NCI-H69 (cell line): ENCODE measurements around the gene NFATC3.

Experiments used
- DNase-seq: peaks from one replicate; lab custom pipeline; 2025; lab: John Stamatoyannopoulos, UW

NFATC3 gene

DNA sequence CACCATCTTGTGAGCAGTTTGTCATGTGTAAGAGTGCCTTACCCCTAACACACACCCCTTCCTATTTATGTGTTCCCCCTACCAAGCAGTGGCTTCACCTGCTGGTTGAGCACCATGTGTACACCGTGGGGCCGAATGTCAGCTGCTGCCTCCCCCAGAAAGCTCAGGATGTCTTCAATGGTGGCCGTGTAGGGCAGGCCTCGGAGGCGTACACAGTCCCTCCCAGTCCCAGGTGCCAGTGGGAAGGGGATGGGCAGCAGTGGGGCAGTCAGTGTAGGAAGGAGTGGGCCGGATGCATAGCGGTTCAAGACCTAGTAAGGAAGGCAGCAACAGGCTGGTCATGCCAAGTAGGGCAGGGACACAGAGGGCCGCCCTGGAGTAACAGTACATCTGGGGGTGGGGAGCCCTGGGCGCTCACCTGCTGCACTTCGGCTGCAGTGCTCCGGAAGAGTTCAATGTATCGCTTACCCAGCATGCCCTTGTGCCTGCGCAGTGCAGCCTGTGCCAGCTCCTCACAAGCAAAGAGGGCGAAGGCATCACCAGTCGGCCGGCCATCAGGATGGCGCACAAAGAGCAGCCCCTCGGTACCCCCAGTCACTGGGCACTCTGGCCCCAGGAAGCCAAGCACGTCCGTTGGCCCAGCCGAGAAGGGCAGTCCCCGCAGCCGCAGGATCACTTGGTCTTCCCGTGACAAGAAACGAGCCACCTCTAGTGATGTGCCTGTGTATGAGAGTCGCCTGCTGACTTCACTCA lies 146.4 kb downstream of the NFATC3 start:
- no peak for DNase-seq

GRCh38 chr16:68232335-68232734 lies 147.2 kb downstream of the NFATC3 start:
- no peak for DNase-seq

DNA sequence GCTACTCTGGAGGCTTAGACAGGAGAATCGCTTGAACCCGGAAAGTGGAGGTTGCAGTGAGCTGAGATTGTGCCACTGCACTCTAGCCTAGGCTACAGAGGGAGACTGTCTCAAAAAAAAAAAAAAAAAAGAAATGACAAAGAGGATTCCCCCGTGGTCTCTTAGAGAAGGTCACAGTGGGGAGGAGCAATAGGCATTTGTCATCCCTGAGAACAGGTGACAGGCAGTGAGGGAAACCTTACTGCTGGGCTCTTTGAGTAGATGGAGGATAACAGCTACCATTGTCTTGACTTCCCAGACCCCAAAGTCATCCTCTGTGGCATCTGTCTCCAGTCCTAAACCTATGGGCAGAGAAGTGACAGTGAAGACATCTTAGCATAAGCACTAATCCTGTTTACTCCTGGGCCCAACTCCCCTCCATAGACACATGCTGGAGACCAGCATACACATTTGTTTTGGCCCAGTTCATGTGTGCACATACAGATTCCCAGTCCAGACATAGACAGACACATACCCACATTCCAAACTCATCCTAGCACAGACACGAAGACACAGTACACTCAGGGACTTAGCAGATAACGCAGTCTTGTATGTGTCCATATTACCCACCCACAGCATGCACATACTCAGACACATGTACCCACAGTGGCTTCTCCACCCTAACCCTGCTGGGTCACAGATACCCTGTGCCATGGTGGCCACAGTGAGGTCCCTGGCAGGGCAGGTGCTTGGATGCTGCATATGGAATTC lies 148.1 kb downstream of the NFATC3 start:
- DNase-seq: no peak

GRCh38 chr16:68233835-68234187 lies 148.6 kb downstream of the NFATC3 start:
- no peak for DNase-seq

GRCh38 chr16:68234188-68235107 lies 149.3 kb downstream of the NFATC3 start:
- peak; percentile 89 for DNase-seq

- DNase-seq: peak; percentile 66
Observed at GRCh38 chr16:68235108-68235886, 150.1 kb downstream of the NFATC3 start.

GRCh38 chr16:68235887-68236136 lies 150.6 kb downstream of the NFATC3 start, which contains the start of gene ESRP2:
ESRP2 (minus strand) TSS chr16:68236127; CDS start chr16:68236045, 82 bp downstream.
- no peak for DNase-seq

GRCh38 chr16:68236137-68236825 lies 151.1 kb downstream of the NFATC3 start:
- DNase-seq: peak; percentile 86

DNA sequence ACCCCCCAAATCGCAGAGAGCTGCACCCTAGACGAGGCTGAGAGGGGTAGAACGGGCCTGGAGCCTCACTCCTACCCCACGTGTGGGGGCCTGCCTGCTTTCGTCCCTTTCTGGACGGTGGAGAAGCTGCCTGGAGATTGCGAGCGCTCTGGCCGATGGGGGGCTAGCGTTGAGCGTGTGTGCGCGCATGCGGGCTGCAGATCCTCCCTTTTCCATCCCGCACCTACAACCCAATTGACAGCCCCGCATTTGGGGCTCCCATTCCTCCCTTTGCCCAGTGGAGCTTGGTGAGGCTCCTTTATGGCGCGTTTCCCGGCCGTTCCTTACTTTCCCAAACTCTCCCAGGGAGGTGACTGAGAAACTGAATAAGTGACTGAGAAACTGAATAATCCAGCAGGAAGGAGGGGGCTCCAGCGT lies 151.7 kb downstream of the NFATC3 start:
- peak; percentile 52 for DNase-seq

GRCh38 chr16:68237243-68238028 lies 152.3 kb downstream of the NFATC3 start:
- peak; percentile 97 for DNase-seq

DNA sequence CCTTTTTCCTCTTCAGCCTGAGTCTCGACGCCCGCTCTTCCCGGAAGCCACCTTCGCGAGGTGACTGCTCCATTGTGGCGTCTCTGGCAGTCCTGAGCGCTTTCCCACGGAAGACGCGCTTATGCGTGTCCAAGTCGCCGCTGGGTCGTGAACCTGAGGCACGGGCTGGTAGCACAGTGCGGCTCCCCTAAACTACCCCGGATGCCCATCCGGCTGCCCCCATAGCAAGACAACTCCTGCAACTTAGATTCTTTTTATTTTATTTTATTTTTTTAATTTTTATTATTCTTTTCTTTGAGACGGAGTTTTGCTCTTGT lies 152.8 kb downstream of the NFATC3 start:
- DNase-seq: no peak

DNA sequence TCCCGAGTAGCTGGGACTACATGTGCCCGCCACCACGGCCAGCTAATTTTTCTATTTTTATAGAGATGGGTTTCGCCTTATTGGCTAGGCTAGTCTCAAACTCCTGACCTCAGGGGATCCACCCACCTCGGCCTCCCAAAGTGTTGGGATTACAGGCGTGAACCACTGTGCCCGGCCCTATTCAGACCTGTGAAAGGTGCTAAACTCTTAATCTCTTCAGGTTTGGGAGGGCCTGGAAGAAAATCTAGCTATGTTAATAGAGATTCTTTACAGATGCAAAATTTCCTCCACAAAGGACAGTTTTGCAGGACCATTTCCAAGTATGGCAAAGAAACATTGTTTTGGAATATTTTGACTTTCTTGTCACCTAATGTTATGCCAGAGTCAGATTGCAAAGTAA lies 156.9 kb downstream of the NFATC3 start:
- DNase-seq: no peak

DNA sequence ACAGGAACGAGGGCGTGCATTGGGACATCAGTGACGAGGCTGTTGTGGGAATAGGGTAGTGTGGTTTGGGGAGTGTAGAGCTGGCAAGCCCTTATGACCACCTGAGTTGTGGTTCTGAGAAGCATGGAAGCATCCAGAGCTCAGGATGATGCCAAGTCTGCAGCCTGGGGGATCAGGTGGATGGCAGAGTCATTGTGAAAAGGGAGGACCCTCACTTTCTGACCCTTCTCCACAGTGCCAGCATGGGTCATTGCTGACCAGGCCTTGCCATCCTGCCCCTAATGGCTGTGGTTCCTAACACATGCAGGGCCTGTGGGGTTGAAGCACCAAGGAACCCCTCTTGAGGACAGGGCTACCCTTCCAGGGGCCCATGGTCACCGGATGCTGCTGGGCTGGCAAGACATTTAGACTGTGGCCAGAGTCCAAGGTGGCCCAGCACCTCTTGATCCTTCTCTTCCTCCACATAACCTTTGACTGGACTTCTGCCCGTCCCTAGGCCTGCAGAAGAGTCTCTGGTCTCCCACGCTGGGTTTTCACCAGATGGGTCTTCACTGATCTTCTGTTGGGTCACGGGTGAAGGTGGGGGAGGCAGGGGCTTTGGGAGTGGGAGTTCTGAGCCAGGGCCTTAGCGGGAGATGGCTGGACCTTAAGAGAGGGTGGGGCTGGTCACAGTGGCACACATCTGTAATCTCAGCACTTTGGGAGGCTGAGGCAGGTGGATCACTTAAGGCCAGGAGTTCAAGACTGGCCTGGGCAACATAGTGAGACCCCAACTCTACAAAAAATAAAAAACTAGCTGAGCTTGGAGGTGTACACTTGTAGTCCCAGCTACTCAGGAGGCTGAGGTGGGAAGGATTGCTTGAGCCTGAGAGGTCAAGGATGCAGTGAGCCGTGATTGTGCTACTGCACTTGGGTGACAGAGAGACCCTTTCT lies 158.0 kb downstream of the NFATC3 start:
- no peak for DNase-seq

GRCh38 chr16:68244481-68244902 lies 159.3 kb downstream of the NFATC3 start:
- DNase-seq: no peak

- DNase-seq: peak; percentile 93
Observed at GRCh38 chr16:68244903-68245853, 160.0 kb downstream of the NFATC3 start, which contains the start of gene PLA2G15. PLA2G15 (plus strand) TSS chr16:68245373; CDS start chr16:68245427, 54 bp downstream.

DNA sequence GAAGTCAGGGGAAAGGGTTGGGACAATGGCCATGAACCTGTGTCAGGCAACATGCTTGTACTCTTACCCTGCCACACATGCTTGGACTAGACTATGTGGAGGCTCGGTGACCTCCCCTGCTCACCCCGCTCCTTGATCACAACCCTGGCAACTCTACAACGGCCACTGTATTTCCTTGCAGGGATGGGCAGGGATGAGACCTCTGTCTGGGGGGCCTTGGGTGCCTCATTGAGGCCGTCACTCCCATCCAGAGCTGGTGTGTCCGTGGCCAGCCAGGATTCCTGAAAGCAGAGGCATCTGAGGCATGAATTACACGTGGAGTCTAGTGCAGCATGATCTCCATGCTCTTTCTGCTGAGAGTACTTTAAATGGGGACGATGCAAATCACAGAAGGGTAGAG lies 161.0 kb downstream of the NFATC3 start:
- DNase-seq: no peak

- no peak for DNase-seq
Observed at GRCh38 chr16:68246666-68247065, 161.5 kb downstream of the NFATC3 start.

- DNase-seq: no peak
Observed at GRCh38 chr16:68247400-68247799, 162.2 kb downstream of the NFATC3 start.
